Measurements from ENCODE around the gene RAB25. TPM values are rescaled to one million over a fixed set of nuclear protein-coding genes. Genes with fewer than 3 reads are reported as not detected.
A peak's percentile ranks its signal among the peaks of the same experiment; 100 is the strongest.

The RAB25 gene
- total RNA-seq, 4 donors from 2014 or later = not detected

DNA sequence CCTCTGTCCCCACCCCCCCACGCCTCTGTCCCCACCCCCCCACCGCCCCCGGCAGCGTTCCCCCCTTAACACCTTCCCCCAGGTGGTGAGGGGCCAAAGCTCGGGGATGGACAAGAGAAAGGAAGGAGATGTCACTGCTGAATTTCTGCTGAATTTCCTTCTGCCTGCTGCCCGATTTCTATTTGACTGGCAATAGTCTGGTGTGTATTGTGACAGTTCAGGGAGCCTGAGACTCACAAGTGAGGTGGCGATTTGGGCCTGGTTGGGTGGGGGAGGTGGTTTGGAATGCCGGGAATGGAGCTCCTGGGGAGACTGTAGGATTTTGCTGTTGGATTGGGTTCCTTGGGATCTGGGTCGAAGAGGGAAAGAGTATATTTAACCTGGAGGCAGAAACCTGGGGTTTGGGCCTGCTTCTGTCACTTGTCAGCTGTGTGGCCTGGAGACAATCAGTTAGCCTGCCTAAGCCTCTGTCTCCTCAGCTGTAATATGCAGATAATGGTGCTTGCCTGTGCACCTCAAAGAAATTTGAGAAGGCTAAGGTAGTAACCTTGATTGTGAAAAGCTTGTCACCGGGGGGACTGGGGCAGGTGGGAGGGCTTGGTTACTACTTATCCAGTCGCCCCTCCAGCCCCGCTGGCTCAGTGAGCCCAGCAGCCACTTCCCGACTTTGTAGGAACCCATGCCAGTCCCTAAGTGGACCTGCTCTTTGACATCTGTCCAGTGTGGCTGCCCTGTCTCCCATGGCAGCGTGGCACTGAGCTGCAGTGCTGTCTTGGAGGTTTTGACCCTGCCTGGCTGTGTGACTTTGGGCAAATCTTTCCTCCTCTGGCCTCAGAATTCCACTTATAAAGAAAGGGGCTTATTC lies 45.9 kb downstream of the RAB25 start:
- H3K27me3 ChIP-seq = no peaks in the 10 kb centered on the region
- TF ChIP-seq POLR2A (IDR thresholded peaks at IDR 0.05) (no peak), EP300 (IDR thresholded peaks at IDR 0.05) (no peak)
- TF ChIP-seq, protein P1, sequence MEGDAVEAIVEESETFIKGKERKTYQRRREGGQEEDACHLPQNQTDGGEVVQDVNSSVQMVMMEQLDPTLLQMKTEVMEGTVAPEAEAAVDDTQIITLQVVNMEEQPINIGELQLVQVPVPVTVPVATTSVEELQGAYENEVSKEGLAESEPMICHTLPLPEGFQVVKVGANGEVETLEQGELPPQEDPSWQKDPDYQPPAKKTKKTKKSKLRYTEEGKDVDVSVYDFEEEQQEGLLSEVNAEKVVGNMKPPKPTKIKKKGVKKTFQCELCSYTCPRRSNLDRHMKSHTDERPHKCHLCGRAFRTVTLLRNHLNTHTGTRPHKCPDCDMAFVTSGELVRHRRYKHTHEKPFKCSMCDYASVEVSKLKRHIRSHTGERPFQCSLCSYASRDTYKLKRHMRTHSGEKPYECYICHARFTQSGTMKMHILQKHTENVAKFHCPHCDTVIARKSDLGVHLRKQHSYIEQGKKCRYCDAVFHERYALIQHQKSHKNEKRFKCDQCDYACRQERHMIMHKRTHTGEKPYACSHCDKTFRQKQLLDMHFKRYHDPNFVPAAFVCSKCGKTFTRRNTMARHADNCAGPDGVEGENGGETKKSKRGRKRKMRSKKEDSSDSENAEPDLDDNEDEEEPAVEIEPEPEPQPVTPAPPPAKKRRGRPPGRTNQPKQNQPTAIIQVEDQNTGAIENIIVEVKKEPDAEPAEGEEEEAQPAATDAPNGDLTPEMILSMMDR (IDR thresholded peaks at IDR 0.05) = no peak
- peaks cover 8 to 83% (median 57%) of the 10 kb centered on the region in 4 donors for H3K4me1 ChIP-seq
- peak overlapping the region; percentile 93 to 97 (median 96) for H3K27ac ChIP-seq
- H3K9me3 ChIP-seq = no peaks in the 10 kb centered on the region
- peak in 1 of 2 donors; percentile 50 for DNase-seq (ENCODE audit: low spot score in 2 of 2)
- no peaks in the 10 kb centered on the region for H3K36me3 ChIP-seq
- H3K4me3 ChIP-seq = peak overlapping the region; percentile 12 to 50 (median 34)
- WGBS, 2 donors = 12 to 29% methylated on average over 9 to 14 of the region's 14 CpGs

DNA sequence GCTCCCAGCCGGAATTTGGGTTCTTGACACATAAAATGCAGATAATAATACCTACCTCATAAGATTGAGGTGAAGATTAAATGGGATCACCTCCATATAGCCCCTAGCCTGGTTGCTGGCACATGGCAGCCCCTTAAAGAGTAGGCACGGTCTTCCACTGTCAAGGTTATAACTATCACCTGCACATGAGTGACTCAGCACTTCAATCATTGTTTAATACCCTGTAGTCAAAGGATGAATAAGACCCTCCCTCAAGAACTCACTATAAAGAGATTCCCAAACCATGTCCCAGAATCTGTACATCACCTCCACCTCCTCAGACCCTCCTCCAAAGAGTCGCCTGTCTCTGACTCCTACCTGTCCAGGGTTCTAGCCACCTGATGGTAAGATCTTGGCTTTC lies 47.1 kb downstream of the RAB25 start:
- Histone ChIP-seq H3K4me1 (peaks cover 8 to 83% (median 51%) of the 10 kb centered on the region in 4 donors), H3K4me3 (no peak overlapping the region), H3K27me3 (no peaks in the 10 kb centered on the region), H3K27ac (peak overlapping the region; percentile 58 to 97 (median 96)), H3K9me3 (no peaks in the 10 kb centered on the region), H3K36me3 (no peaks in the 10 kb centered on the region)
- DNase-seq (ENCODE audit: low spot score in 2 of 2) = no peak
- WGBS, 2 donors = 89 to 96% methylated on average over 3 of the region's 3 CpGs
- TF ChIP-seq POLR2A (IDR thresholded peaks at IDR 0.05) (no peak), EP300 (IDR thresholded peaks at IDR 0.05) (no peak)
- TF ChIP-seq, protein P1 (IDR thresholded peaks at IDR 0.05) = no peak

DNA sequence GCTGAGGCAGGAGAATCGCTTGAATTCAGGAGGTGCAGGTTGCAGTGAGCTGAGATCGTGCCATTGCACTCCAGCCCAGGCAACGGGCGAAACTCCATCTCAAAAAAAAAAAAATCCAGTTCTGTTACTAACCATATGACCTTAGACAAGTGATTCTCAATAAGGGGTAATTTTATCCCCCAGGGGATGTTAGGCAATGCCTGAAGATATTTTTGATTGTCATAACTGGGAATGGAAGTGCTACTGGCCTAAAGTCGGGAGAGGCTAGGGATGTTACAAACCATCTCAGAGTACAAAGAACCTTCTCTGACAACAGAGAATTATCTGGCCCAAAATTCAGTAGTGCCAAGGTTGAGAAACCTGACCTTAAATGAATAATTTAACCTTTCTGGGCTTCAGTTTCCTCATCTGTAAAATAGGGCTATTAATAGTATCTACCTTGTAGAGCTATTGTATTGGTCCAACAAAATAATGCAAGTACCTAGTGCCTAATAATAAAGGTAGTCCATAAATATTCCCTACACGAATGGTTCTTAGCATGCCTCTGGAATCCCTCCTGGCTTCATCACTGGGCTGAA lies 47.8 kb downstream of the RAB25 start:
- H3K36me3 ChIP-seq = no peaks in the 10 kb centered on the region
- H3K9me3 ChIP-seq = no peaks in the 10 kb centered on the region
- peaks cover 5 to 83% (median 51%) of the 10 kb centered on the region in 4 donors for H3K4me1 ChIP-seq
- H3K4me3 ChIP-seq = no peak overlapping the region
- peak overlapping the region in 3 of 4 donors; percentile 58 to 97 (median 96) for H3K27ac ChIP-seq
- TF ChIP-seq EP300 (IDR thresholded peaks at IDR 0.05) (peak in 1 of 2 donors; percentile 60), POLR2A (IDR thresholded peaks at IDR 0.05) (no peak)
- TF ChIP-seq, protein P1 (IDR thresholded peaks at IDR 0.05) = no peak
- no peak for DNase-seq (ENCODE audit: low spot score in 2 of 2)
- no peaks in the 10 kb centered on the region for H3K27me3 ChIP-seq
- WGBS, 2 donors = 77 to 84% methylated on average over 6 of the region's 6 CpGs

DNA sequence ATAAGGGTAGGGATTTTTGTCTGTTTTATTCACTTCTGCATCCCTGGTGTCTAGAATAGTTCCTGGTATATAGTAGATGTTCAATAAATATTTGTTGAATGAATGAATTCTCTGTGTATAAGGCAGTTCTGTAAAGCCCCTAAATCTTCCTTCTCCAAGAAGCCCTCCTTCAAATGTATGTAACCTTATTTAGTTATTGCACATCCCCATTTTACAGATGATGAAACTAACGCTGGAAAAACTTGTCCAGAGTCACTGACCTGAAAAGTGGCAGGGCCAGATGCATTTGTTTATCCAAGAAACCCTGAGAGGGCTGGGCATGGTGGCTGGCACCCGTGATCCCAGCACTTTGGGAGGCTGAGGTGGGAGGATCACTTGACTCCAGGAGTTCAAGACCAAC lies 49.3 kb downstream of the RAB25 start:
- H3K9me3 ChIP-seq = no peaks in the 10 kb centered on the region
- peaks cover 0 to 74% (median 38%) of the 10 kb centered on the region in 4 donors for H3K4me1 ChIP-seq
- H3K27me3 ChIP-seq = no peaks in the 10 kb centered on the region
- DNase-seq (ENCODE audit: low spot score in 2 of 2) = no peak
- 79 to 91% methylated on average over 2 of the region's 2 CpGs for WGBS, 2 donors
- peak overlapping the region in 3 of 4 donors; percentile 14 to 98 (median 97) for H3K27ac ChIP-seq
- H3K4me3 ChIP-seq = no peak overlapping the region
- no peaks in the 10 kb centered on the region for H3K36me3 ChIP-seq
- TF ChIP-seq EP300 (IDR thresholded peaks at IDR 0.05) (no peak), POLR2A (IDR thresholded peaks at IDR 0.05) (no peak)
- TF ChIP-seq, protein P1 (IDR thresholded peaks at IDR 0.05) = no peak

Data from tibial nerve (tissue), 4 donors.